ENCODE data around the gene SEMA6A.

Gene SEMA6A

GRCh38 chr5:116452774-116453368 lies 121.8 kb downstream of the SEMA6A start:
- no peak overlapping the region for H3K4me3 ChIP-seq (replicated peaks; ENCODE audit: insufficient read depth, low read length)
- TF ChIP-seq REST (IDR thresholded peaks at IDR 0.05; ENCODE audit: insufficient replicate concordance, low read depth) (no peak), POLR2AphosphoS5 (IDR thresholded peaks at IDR 0.05; ENCODE audit: low read depth) (no peak), CTCF (IDR thresholded peaks at IDR 0.05; ENCODE audit: insufficient read depth, low read length) (no peak), SPI1 (IDR thresholded peaks at IDR 0.05; ENCODE audit: borderline replicate concordance, low read depth) (no peak), GABPA (IDR thresholded peaks at IDR 0.05; ENCODE audit: low read depth) (no peak)
- no peaks in the 10 kb centered on the region for H3K27me3 ChIP-seq (ENCODE audit: insufficient read depth, poor library complexity, severe bottlenecking)
- H3K27ac ChIP-seq (replicated peaks) = no peak overlapping the region
- no peak for DNase-seq (ENCODE audit: low read depth in 1 of 2, low spot score in 1 of 2)

GRCh38 chr5:116451905-116452450 lies 122.6 kb downstream of the SEMA6A start:
- no peak overlapping the region for H3K4me3 ChIP-seq (replicated peaks; ENCODE audit: insufficient read depth, low read length)
- no peak for DNase-seq (ENCODE audit: low read depth in 1 of 2, low spot score in 1 of 2)
- no peaks in the 10 kb centered on the region for H3K27me3 ChIP-seq (ENCODE audit: insufficient read depth, poor library complexity, severe bottlenecking)
- no peak for TF ChIP-seq CTCF (IDR thresholded peaks at IDR 0.05; ENCODE audit: insufficient read depth, low read length)
- no peak for TF ChIP-seq REST (IDR thresholded peaks at IDR 0.05; ENCODE audit: insufficient replicate concordance, low read depth)
- no peak for TF ChIP-seq SPI1 (IDR thresholded peaks at IDR 0.05; ENCODE audit: borderline replicate concordance, low read depth)
- TF ChIP-seq POLR2AphosphoS5 (IDR thresholded peaks at IDR 0.05; ENCODE audit: low read depth) = no peak
- no peak for TF ChIP-seq GABPA (IDR thresholded peaks at IDR 0.05; ENCODE audit: low read depth)
- H3K27ac ChIP-seq (replicated peaks) = no peak overlapping the region

- no peaks in the 10 kb centered on the region for H3K27me3 ChIP-seq (ENCODE audit: insufficient read depth, poor library complexity, severe bottlenecking)
- no peak overlapping the region for H3K27ac ChIP-seq (replicated peaks)
- no peak overlapping the region for H3K4me3 ChIP-seq (replicated peaks; ENCODE audit: insufficient read depth, low read length)
- TF ChIP-seq POLR2AphosphoS5 (IDR thresholded peaks at IDR 0.05; ENCODE audit: low read depth) = no peak
- no peak for TF ChIP-seq REST (IDR thresholded peaks at IDR 0.05; ENCODE audit: insufficient replicate concordance, low read depth)
- peak; percentile 56; the same call in 1 of the 2 replicates for TF ChIP-seq SPI1 (IDR thresholded peaks at IDR 0.05; ENCODE audit: borderline replicate concordance, low read depth)
- no peak for TF ChIP-seq GABPA (IDR thresholded peaks at IDR 0.05; ENCODE audit: low read depth)
- TF ChIP-seq CTCF (IDR thresholded peaks at IDR 0.05; ENCODE audit: insufficient read depth, low read length) = no peak
- peak in 1 of 2 experiments; percentile 3 for DNase-seq (ENCODE audit: low read depth in 1 of 2, low spot score in 1 of 2)
Observed at GRCh38 chr5:116451066-116451465, 123.6 kb downstream of the SEMA6A start.
